ENCODE results near the gene BCL2L2.

Gene BCL2L2

DNA sequence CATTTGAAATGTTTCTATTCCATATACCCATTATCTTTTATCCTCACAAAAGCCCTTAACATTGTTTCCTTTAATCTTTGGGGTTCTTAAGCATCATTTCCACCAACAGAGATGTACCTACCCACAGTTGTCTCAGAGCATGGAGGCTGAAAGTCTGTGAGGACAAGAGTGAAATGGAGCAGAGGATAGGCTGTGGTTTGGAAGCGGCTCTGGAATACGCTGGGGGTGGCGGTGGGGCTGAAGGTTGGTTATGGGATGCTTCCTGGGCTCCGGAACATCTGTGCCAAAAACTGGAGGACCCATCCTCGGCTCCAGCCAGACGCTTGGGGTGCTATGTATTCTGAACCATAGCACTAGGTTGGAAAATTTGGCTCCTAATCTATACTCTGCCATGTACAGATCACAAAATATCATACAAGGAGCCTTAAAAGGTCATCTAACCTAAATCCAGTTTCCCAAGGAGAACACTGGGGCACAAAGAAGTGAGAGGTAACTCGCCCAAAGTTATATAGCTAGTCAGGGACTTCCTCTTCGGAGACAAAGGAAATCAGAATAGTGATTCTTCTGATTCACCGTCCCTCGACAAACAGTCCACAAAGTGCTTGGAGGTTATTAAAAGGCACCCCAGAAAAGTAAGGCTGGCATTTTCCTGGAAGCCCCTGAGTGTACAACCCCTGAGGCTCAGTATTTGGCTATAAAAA, 6.5 kb upstream of the BCL2L2 start:
- no peak for DNase-seq (ENCODE audit: low read depth)

GRCh38 chr14:23300687-23301223, 5.9 kb upstream of the BCL2L2 start:
- no peak for DNase-seq (ENCODE audit: low read depth)

DNA sequence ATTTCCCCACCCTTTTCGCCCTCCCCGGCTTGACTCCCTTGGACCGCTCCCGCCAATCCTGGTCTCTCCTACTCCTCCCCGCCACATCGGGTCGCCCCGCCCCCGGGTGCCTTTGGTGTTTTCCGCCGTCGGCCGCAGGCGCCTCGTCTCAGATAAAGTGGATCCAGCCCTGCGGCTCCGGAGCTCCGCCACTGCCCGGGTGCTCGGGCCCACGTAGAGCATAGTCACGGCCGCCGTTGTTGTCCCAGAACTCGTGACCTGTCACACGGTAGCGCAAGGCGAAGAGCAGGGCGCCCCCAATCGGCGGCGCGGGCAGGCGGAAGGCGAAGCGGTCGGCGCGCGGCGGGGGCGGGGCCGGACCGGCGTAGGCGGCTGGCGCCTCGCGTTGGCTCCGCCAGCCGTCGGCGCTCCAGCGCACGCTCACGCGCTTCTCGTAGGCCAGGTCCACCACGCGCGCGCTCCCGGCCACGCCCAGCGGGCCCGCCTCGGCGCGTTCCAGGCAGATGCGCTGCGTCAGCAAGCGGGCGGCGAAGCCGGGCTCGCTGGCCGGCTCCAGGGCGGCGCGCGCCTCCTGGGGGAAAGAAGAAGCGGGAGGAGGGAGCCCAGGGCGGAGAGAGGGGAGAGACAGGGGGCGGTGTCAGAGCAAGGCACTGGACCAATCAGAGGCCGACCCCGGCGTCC, 5.2 kb upstream of the BCL2L2 start:
- DNase-seq (ENCODE audit: low read depth) = peak; percentile 96

GRCh38 chr14:23301969-23302289, 4.7 kb upstream of the BCL2L2 start:
- DNase-seq (ENCODE audit: low read depth) = no peak

- peak; percentile 79 for DNase-seq (ENCODE audit: low read depth)
Measured at GRCh38 chr14:23302290-23303225, 4.1 kb upstream of the BCL2L2 start, which contains the start of gene PPP1R3E. Gene PPP1R3E (minus strand): TSS chr14:23302859. CDS start chr14:23302576, 283 bp downstream.

- no peak for DNase-seq (ENCODE audit: low read depth)
Measured at GRCh38 chr14:23307146-23307530, 505 bp downstream of the BCL2L2 start.

GRCh38 chr14:23307687-23308644, 1.3 kb downstream of the BCL2L2 start:
- no peak for DNase-seq (ENCODE audit: low read depth)

- no peak for DNase-seq (ENCODE audit: low read depth)
Measured at GRCh38 chr14:23308721-23309445, 2.2 kb downstream of the BCL2L2 start.

DNA sequence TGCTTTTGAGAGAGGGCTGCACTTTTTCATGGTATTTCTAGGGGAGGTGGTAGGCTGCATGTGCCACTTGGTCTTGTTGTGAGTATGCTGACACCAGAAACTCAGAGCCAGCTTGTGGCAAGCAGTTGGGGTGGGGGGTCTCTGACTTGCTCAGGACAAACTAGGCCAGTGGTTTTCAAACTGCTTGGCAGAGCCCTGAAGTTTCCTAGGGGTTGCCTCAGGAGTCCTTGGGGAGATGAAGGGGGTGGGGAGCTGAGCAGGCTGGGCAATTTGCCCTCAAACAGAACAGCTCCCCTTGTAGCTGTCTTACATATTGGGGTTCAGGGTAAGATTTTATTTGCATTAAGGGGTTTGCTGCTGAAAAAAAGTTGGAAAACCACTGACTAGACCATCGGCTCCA, 3.9 kb downstream of the BCL2L2 start:
- DNase-seq (ENCODE audit: low read depth) = no peak

DNA sequence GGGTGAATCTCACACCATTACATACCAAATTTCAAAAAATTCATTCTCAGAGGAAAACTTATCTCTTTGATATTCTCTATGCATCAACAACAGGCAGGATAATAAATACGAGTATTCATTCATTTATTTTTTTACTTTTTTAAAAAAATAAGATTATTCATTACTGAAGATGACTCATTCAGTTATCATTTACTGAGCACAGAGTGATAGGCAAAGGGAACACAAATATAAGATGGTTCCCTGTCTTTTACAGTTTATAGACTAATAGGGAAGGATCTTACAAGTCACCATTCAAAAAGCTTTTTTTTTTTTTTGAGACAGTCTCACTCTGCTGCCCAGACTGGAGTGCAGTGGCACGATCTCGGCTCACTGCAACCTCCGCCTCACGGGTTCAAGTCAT, 9.7 kb downstream of the BCL2L2 start:
- no peak for DNase-seq (ENCODE audit: low read depth)

- DNase-seq (ENCODE audit: low read depth) = no peak
Measured at GRCh38 chr14:23319746-23320583, 13.3 kb downstream of the BCL2L2 start.

DNA sequence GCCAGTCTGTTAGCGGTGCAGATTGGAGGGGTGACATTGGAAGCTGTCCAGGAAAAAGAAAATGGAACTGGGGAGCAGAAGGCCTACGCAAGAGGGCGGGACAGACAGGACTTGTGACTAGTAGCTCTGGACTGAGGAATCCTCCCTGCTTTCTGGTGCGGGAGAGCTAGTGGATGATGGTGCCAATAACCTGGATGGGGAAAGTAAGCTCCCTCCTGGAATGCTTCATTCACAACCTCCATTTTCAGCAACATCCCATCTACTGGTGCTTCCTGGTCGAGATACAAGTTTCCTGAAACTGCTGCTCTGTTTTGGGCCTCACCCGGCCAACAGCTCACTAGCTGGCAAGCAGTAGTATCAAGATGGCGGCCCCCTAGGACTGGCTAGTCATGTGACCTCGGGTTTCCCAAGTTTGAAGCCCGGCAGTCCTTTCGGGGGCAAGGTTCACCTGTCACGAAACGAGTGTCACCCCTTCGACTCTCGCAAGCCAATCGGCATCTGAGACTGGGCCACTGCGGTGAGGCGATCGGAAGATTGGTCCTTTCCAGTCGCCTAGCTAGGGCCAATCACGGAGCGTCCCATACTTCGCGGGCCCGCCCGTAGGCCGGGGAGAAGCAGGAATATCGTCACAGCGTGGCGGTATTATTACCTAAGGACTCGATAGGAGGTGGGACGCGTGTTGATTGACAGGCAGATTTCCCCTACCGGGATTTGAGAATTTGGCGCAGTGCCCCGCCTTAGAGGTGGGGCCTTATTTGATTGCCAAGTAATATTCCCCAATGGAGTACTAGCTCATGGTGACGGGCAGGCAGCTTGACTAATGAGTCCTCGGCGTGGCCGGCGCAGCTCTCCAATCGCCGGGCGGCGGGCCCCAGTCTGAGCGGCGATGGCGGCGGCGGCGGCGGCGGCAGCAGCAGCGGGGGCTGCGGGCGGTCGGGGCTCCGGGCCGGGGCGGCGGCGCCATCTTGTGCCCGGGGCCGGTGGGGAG, 14.2 kb downstream of the BCL2L2 start, which contains the start of gene PABPN1:
Gene PABPN1, plus strand, starts transcription at position 874 of the 988 bp plus-strand sequence. Its CDS starts 13 bp downstream, at position 887.
- DNase-seq (ENCODE audit: low read depth) = peak; percentile 93

- DNase-seq (ENCODE audit: low read depth) = peak; percentile 26
Measured at GRCh38 chr14:23321572-23322547, 15.2 kb downstream of the BCL2L2 start.

- no peak for DNase-seq (ENCODE audit: low read depth)
Measured at GRCh38 chr14:23322568-23323517, 16.2 kb downstream of the BCL2L2 start.

- DNase-seq (ENCODE audit: low read depth) = no peak
Measured at GRCh38 chr14:23323838-23324454, 17.3 kb downstream of the BCL2L2 start.

All from stimulated activated CD8-positive, alpha-beta memory T cell treated with anti-CD3 and anti-CD28 coated beads, Interleukin-4, amount 100 ng/mL, for 24 hours (primary cell).